Tibial nerve (tissue), 4 donors: ENCODE data around the gene HACL1. TPM values are rescaled to one million over a fixed set of nuclear protein-coding genes. Genes with fewer than 3 reads are reported as not detected.

Experiments
- DNase-seq, 2 donors: peaks; one replicate each; pipeline ENCODE4 v3.0.0-alpha.2; 2019; ENCODE audit warnings: low spot score in 2 of 2
- H3K27ac ChIP-seq, 4 donors: fragments of 200-600 bp; sonication (generic) in 3 of 4; one replicate each; pipeline ENCODE4 v1.5.1; 2017 to 2019; ENCODE audit warnings: mild to moderate bottlenecking in 1 of 4
- H3K27me3 ChIP-seq, 2 donors: fragments of 200-600 bp; sonication (generic) in 1 of 2; one replicate each; pipeline versions ENCODE4 v1.5.1 to v1.6.0; 2017 to 2019
- H3K36me3 ChIP-seq, 3 donors: fragments of 200-600 bp; sonication (generic); one replicate each; pipeline ENCODE4 v1.5.1; 2018 to 2019
- H3K4me1 ChIP-seq, 4 donors: fragments of 200-600 bp; sonication (generic) in 3 of 4; one replicate each; pipeline ENCODE4 v1.5.1; 2017 to 2019
- H3K4me3 ChIP-seq, 4 donors: fragments of 200-600 bp; sonication (generic) in 3 of 4; one replicate each; pipeline ENCODE4 v1.5.1; 2017 to 2019; ENCODE audit warnings: mild to moderate bottlenecking in 1 of 4, moderate library complexity in 1 of 4
- H3K9me3 ChIP-seq, 4 donors: fragments of 200-600 bp; sonication (generic) in 3 of 4; one replicate each; pipeline ENCODE4 v1.5.1; 2017 to 2019
- CTCF ChIP-seq, 5 experiments: fragments of 200-600 bp in 3 of 5; fragments of 450-650 bp in 2 of 5; sonication (generic) in 3 of 5; IDR thresholded peaks; one replicate each; pipeline ENCODE4 v1.5.1; 2016 to 2019; ENCODE audit warnings: antibody characterized with exemption in 5 of 5, mild to moderate bottlenecking in 3 of 5, moderate library complexity in 2 of 5
- EP300 ChIP-seq, 2 donors: sonication (generic); formaldehyde crosslinking; IDR thresholded peaks; one replicate each; pipeline ENCODE4 v1.6.1; 2017; ENCODE audit warnings: antibody characterized with exemption in 2 of 2, mild to moderate bottlenecking in 1 of 2
- POLR2A ChIP-seq, 2 donors: fragments of 450-650 bp; IDR thresholded peaks; one replicate each; pipeline ENCODE4 v1.6.1; 2017; ENCODE audit warnings: antibody characterized with exemption in 2 of 2, mild to moderate bottlenecking in 2 of 2, moderate library complexity in 2 of 2
- WGBS, 2 donors: methylation state at CpG; one replicate each; pipeline ENCODE4 v1.1.5; 2018; 5-methylcytosine and 5-hydroxymethylcytosine counted together
- total RNA-seq, 4 donors: library from RNA; depleted of rRNA; stranded (reverse); fragments of >200 nt; gene quantifications; one replicate each; pipeline ENCODE4 v1.1.0, GENCODE V29; 2016

The HACL1 gene
- total RNA-seq, 4 donors from 2014 or later = 19.0 to 33.3 (median 24.2) TPM

- H3K4me1 ChIP-seq = no peaks in the 10 kb centered on the region
- H3K36me3 ChIP-seq = peaks cover 0 to 4% (median 0%) of the 10 kb centered on the region in 3 donors
- TF ChIP-seq CTCF (IDR thresholded peaks at IDR 0.05) (no peak), POLR2A (IDR thresholded peaks at IDR 0.05) (no peak)
- no peak overlapping the region for H3K27ac ChIP-seq
- H3K27me3 ChIP-seq = no peaks in the 10 kb centered on the region
- 89 to 95% methylated on average over 4 of the region's 4 CpGs for WGBS, 2 donors
- DNase-seq = no peak
- H3K9me3 ChIP-seq = no peaks in the 10 kb centered on the region
- no peak overlapping the region for H3K4me3 ChIP-seq
Observed at GRCh38 chr3:15528854-15529537, 72.4 kb downstream of the HACL1 start.

GRCh38 chr3:15527031-15527459 is 74.3 kb downstream of the HACL1 start:
- 55 to 63% methylated on average over 4 of the region's 4 CpGs for WGBS, 2 donors
- no peaks in the 10 kb centered on the region for H3K4me1 ChIP-seq
- no peak overlapping the region for H3K4me3 ChIP-seq
- TF ChIP-seq POLR2A (IDR thresholded peaks at IDR 0.05) (no peak), CTCF (IDR thresholded peaks at IDR 0.05) (peak in 1 of 5 experiments; percentile 4)
- DNase-seq = peak in 1 of 2 donors; percentile 38
- no peak overlapping the region for H3K27ac ChIP-seq
- H3K36me3 ChIP-seq = no peaks in the 10 kb centered on the region
- H3K9me3 ChIP-seq = no peaks in the 10 kb centered on the region
- no peaks in the 10 kb centered on the region for H3K27me3 ChIP-seq

GRCh38 chr3:15525790-15526189 is 75.6 kb downstream of the HACL1 start:
- no peaks in the 10 kb centered on the region for H3K9me3 ChIP-seq
- no peaks in the 10 kb centered on the region for H3K36me3 ChIP-seq
- no peak for DNase-seq
- peaks cover 0 to 4% (median 0%) of the 10 kb centered on the region in 4 donors for H3K4me1 ChIP-seq
- no peak overlapping the region for H3K4me3 ChIP-seq
- WGBS, 2 donors = 90 to 96% methylated on average over 1 of the region's 1 CpG
- TF ChIP-seq POLR2A (IDR thresholded peaks at IDR 0.05) (no peak), EP300 (IDR thresholded peaks at IDR 0.05) (no peak), CTCF (IDR thresholded peaks at IDR 0.05) (no peak)
- no peak overlapping the region for H3K27ac ChIP-seq
- H3K27me3 ChIP-seq = no peaks in the 10 kb centered on the region

- Histone ChIP-seq H3K27me3 (no peaks in the 10 kb centered on the region), H3K9me3 (no peaks in the 10 kb centered on the region), H3K36me3 (no peaks in the 10 kb centered on the region), H3K4me1 (peaks cover 0 to 7% (median 0%) of the 10 kb centered on the region in 4 donors), H3K4me3 (no peak overlapping the region), H3K27ac (no peak overlapping the region)
- no peak for DNase-seq
- TF ChIP-seq POLR2A (IDR thresholded peaks at IDR 0.05) (no peak), CTCF (IDR thresholded peaks at IDR 0.05) (no peak), EP300 (IDR thresholded peaks at IDR 0.05) (no peak)
- WGBS, 2 donors = 80 to 83% methylated on average over 6 of the region's 6 CpGs
Observed at GRCh38 chr3:15523660-15524417, 77.5 kb downstream of the HACL1 start.

GRCh38 chr3:15522016-15522415 is 79.4 kb downstream of the HACL1 start:
- Histone ChIP-seq H3K36me3 (no peaks in the 10 kb centered on the region), H3K27me3 (no peaks in the 10 kb centered on the region), H3K4me3 (no peak overlapping the region), H3K9me3 (no peaks in the 10 kb centered on the region), H3K4me1 (peaks cover 0 to 7% (median 0%) of the 10 kb centered on the region in 4 donors), H3K27ac (no peak overlapping the region)
- TF ChIP-seq POLR2A (IDR thresholded peaks at IDR 0.05) = no peak
- DNase-seq = no peak
